K562 (cell line): Measurements from ENCODE around the gene LDAH. TPM values are rescaled to one million over a fixed set of nuclear protein-coding genes. Genes with fewer than 3 reads are reported as not detected.

Experiments
- CCNT2 ChIP-seq: IDR thresholded peaks from 2 replicates; pipeline ENCODE4 v1.6.1; 2011; ENCODE audit warnings: borderline replicate concordance, low read depth, mild to moderate bottlenecking, moderate library complexity, mixed read lengths, low read length; ENCODE audit not compliant: insufficient read length; ENCODE audit errors: extremely low read depth
- DNMT1 ChIP-seq: fragments of 450-650 bp; IDR thresholded peaks from 2 replicates; pipeline ENCODE4 v1.6.1; 2016; ENCODE audit warnings: antibody characterized with exemption, mild to moderate bottlenecking
- FOXM1 ChIP-seq, 2 experiments: fragments of 450-650 bp in 1 of 2; sonication (generic) in 1 of 2; formaldehyde crosslinking in 1 of 2; IDR thresholded peaks; 2 replicates each; pipeline versions ENCODE4 v1.6.1 to v1.9.0; 2017 to 2022; ENCODE audit warnings: low read depth in 2 of 2, mild to moderate bottlenecking in 2 of 2, missing genetic modification reagents in 1 of 2, moderate library complexity in 1 of 2
- NBN ChIP-seq: fragments of 450-650 bp; IDR thresholded peaks from 2 replicates; pipeline ENCODE4 v1.6.1; 2016; ENCODE audit warnings: low read depth, mild to moderate bottlenecking
- SIN3A ChIP-seq, 2 experiments: fragments of 150-350 bp in 1 of 2; IDR thresholded peaks; 2 replicates each; pipeline ENCODE4 v1.6.1; 2011 to 2016; ENCODE audit warnings: borderline replicate concordance in 2 of 2, low read depth in 2 of 2, low read length in 2 of 2, mild to moderate bottlenecking in 2 of 2, moderate library complexity in 2 of 2; ENCODE audit not compliant: control insufficient read depth in 1 of 2
- SMAD4 ChIP-seq: fragments of 250-450 bp; sonication (Bioruptor Pico); conservative IDR thresholded peaks from 2 replicates; pipeline ENCODE4 v1.8.0; 2021; ENCODE audit warnings: inconsistent platforms, mild to moderate bottlenecking, moderate library complexity
- polyA plus RNA-seq, 8 experiments: library from polyadenylated mRNA; depleted of rRNA in 4 of 8; stranded (reverse) in 5 of 8; unstranded in 3 of 8; fragments of >200 nt; fragmentation: Nextera tagmentation in 2 of 8; fragmentation: Illumina TruSeq in 1 of 8; extraction: Ambion mirVana in 2 of 8; extraction: Trizol in 1 of 8; gene quantifications; 2 replicates each; pipeline versions ENCODE4 v1.2.1 to v1.2.3, GENCODE V29; 2011 to 2014; ENCODE audit warnings: inconsistent platforms in 1 of 8, missing spikeins in 1 of 8
- total RNA-seq, 7 experiments: library from RNA; depleted of rRNA in 6 of 7; stranded (reverse); fragments of >200 nt in 6 of 7; fragmentation: Illumina TruSeq in 2 of 7; extraction: Trizol in 2 of 7; gene quantifications; 2 replicates each; pipeline versions ENCODE4 v1.2.1 to v1.2.3, GENCODE V29; 2011 to 2021; ENCODE audit warnings: low replicate concordance in 1 of 7
- TF ChIP-seq, protein P1 (sequence below): sonication (generic); formaldehyde crosslinking; IDR thresholded peaks from 2 replicates; pipeline ENCODE4 v1.5.0; 2020; ENCODE audit warnings: missing genetic modification reagents
- TF ChIP-seq, protein P2 (sequence below): fragments of 450-650 bp; IDR thresholded peaks from 2 replicates; pipeline ENCODE4 v1.6.1; 2016; ENCODE audit warnings: mild to moderate bottlenecking, moderate library complexity
- TF ChIP-seq, protein P3 (sequence below), 2 experiments: fragments of 250-450 bp in 1 of 2; fragments of 450-650 bp in 1 of 2; sonication (Bioruptor Pico) in 1 of 2; IDR thresholded peaks; 2 replicates each; pipeline versions ENCODE4 v1.6.1 to v1.8.0; 2016 to 2021; ENCODE audit warnings: mild to moderate bottlenecking in 2 of 2, moderate library complexity in 2 of 2, missing compliant biosample characterization in 1 of 2, missing genetic modification characterization in 1 of 2
- TF ChIP-seq, protein P4 (sequence below): fragments of 450-650 bp; IDR thresholded peaks from 2 replicates; pipeline ENCODE4 v1.6.1; 2016; ENCODE audit warnings: missing biosample characterization, missing genetic modification characterization

LDAH gene
- total and polyA plus RNA-seq, 9 of the 15 experiments (the other 6 are each of a cell fraction or from before 2014, with no cell fraction given), result 22.3 to 60.1 (median 40.0) TPM

DNA sequence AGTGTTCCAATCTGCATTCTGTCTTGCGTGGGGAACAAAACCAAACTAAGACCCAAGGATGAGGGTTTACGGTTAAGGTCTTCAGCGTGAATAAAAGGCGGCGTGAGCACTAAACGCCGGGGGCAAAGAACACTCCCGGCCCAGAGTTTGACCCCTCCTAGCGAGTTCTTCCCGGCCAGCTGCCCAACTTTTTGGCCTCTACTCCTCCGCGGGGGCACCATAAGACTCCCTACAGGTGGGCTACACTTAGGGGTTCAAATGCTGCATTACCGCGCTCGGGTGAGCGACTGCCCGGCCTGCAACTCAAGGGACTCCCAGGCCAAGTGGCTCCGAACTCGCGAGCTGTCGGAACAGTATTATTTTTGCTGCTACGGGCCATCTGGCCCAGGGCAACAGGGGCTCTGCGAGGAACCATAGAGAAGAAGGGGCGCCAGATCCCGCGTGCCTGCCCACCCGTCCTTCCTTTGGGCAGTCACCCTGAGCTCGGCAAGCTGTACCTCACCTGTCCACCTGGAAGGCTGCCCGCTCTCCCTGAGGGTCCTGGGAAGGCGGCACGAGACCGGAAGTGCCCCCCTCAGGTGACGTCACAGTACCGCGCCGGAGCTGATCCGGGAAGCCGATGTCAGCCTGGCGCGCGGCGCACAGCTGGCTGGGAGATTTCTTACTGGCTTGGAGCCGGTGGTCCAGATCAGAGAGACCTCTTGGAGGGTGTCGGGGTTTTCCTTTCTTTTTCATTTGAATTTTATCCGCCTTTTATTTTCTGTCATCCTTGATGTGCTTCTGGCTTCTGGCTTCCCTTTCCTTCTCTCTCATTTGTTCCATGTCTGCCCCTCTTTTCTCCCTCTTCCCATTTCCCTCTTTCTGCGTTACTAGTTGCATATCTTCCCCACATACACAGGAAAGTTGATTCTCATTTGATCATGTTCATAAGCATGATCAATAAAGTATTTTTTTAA is at the start of gene LDAH (continued):
- TF ChIP-seq CCNT2 (peak; percentile 56), SMAD4 (CRISPR knock-in tag) (no peak), NBN (peak; percentile 91), SIN3A (IDR thresholded peaks at IDR 0.05; ENCODE audit: borderline replicate concordance in 2 of 2, control insufficient read depth in 1 of 2, low read depth in 2 of 2, low read length in 2 of 2) (peak; percentile 85 to 92; a peak in 2 of 4 replicates), DNMT1 (no peak), FOXM1 (IDR thresholded peaks at IDR 0.05; ENCODE audit: low read depth) (no peak; the same call in 1 of the 2 replicates), FOXM1 (CRISPR knock-in tag; IDR thresholded peaks at IDR 0.05; ENCODE audit: low read depth) (peak; percentile 56; the same call in 1 of the 2 replicates)
- TF ChIP-seq, protein P1, sequence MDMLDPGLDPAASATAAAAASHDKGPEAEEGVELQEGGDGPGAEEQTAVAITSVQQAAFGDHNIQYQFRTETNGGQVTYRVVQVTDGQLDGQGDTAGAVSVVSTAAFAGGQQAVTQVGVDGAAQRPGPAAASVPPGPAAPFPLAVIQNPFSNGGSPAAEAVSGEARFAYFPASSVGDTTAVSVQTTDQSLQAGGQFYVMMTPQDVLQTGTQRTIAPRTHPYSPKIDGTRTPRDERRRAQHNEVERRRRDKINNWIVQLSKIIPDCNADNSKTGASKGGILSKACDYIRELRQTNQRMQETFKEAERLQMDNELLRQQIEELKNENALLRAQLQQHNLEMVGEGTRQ (CRISPR knock-in tag), result peak; percentile 87
- TF ChIP-seq, protein P2, sequence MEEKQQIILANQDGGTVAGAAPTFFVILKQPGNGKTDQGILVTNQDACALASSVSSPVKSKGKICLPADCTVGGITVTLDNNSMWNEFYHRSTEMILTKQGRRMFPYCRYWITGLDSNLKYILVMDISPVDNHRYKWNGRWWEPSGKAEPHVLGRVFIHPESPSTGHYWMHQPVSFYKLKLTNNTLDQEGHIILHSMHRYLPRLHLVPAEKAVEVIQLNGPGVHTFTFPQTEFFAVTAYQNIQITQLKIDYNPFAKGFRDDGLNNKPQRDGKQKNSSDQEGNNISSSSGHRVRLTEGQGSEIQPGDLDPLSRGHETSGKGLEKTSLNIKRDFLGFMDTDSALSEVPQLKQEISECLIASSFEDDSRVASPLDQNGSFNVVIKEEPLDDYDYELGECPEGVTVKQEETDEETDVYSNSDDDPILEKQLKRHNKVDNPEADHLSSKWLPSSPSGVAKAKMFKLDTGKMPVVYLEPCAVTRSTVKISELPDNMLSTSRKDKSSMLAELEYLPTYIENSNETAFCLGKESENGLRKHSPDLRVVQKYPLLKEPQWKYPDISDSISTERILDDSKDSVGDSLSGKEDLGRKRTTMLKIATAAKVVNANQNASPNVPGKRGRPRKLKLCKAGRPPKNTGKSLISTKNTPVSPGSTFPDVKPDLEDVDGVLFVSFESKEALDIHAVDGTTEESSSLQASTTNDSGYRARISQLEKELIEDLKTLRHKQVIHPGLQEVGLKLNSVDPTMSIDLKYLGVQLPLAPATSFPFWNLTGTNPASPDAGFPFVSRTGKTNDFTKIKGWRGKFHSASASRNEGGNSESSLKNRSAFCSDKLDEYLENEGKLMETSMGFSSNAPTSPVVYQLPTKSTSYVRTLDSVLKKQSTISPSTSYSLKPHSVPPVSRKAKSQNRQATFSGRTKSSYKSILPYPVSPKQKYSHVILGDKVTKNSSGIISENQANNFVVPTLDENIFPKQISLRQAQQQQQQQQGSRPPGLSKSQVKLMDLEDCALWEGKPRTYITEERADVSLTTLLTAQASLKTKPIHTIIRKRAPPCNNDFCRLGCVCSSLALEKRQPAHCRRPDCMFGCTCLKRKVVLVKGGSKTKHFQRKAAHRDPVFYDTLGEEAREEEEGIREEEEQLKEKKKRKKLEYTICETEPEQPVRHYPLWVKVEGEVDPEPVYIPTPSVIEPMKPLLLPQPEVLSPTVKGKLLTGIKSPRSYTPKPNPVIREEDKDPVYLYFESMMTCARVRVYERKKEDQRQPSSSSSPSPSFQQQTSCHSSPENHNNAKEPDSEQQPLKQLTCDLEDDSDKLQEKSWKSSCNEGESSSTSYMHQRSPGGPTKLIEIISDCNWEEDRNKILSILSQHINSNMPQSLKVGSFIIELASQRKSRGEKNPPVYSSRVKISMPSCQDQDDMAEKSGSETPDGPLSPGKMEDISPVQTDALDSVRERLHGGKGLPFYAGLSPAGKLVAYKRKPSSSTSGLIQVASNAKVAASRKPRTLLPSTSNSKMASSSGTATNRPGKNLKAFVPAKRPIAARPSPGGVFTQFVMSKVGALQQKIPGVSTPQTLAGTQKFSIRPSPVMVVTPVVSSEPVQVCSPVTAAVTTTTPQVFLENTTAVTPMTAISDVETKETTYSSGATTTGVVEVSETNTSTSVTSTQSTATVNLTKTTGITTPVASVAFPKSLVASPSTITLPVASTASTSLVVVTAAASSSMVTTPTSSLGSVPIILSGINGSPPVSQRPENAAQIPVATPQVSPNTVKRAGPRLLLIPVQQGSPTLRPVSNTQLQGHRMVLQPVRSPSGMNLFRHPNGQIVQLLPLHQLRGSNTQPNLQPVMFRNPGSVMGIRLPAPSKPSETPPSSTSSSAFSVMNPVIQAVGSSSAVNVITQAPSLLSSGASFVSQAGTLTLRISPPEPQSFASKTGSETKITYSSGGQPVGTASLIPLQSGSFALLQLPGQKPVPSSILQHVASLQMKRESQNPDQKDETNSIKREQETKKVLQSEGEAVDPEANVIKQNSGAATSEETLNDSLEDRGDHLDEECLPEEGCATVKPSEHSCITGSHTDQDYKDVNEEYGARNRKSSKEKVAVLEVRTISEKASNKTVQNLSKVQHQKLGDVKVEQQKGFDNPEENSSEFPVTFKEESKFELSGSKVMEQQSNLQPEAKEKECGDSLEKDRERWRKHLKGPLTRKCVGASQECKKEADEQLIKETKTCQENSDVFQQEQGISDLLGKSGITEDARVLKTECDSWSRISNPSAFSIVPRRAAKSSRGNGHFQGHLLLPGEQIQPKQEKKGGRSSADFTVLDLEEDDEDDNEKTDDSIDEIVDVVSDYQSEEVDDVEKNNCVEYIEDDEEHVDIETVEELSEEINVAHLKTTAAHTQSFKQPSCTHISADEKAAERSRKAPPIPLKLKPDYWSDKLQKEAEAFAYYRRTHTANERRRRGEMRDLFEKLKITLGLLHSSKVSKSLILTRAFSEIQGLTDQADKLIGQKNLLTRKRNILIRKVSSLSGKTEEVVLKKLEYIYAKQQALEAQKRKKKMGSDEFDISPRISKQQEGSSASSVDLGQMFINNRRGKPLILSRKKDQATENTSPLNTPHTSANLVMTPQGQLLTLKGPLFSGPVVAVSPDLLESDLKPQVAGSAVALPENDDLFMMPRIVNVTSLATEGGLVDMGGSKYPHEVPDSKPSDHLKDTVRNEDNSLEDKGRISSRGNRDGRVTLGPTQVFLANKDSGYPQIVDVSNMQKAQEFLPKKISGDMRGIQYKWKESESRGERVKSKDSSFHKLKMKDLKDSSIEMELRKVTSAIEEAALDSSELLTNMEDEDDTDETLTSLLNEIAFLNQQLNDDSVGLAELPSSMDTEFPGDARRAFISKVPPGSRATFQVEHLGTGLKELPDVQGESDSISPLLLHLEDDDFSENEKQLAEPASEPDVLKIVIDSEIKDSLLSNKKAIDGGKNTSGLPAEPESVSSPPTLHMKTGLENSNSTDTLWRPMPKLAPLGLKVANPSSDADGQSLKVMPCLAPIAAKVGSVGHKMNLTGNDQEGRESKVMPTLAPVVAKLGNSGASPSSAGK, result peak; percentile 76
- TF ChIP-seq, protein P3, sequence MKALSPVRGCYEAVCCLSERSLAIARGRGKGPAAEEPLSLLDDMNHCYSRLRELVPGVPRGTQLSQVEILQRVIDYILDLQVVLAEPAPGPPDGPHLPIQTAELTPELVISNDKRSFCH (CRISPR knock-in tag; IDR thresholded peaks at IDR 0.05), result no peak
- TF ChIP-seq, protein P3 (tag; IDR thresholded peaks at IDR 0.05), result peak; percentile 62; the same call in 1 of the 2 replicates
- TF ChIP-seq, protein P4, sequence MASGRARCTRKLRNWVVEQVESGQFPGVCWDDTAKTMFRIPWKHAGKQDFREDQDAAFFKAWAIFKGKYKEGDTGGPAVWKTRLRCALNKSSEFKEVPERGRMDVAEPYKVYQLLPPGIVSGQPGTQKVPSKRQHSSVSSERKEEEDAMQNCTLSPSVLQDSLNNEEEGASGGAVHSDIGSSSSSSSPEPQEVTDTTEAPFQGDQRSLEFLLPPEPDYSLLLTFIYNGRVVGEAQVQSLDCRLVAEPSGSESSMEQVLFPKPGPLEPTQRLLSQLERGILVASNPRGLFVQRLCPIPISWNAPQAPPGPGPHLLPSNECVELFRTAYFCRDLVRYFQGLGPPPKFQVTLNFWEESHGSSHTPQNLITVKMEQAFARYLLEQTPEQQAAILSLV (tag), result no peak; the same call in 1 of the 2 replicates
